Endothelial cell of umbilical vein (primary cell): Measurements from ENCODE around the gene RGS8. TPM values are rescaled to one million over a fixed set of nuclear protein-coding genes. Genes with fewer than 3 reads are reported as not detected.

Experiments
- BruUV-seq: library from RNA; stranded (reverse); fragments of 400-500 nt; replicated peaks from 2 replicates; lab custom pipeline; 2021; lab: Mats Ljungman, UMichigan
- CTCF ChIA-PET: fragments of 300-600, 350-600 bp; sonication (Branson Sonifier 250); formaldehyde crosslinking; loops from one replicate; lab custom pipeline; 2021; ENCODE audit warnings: antibody characterized with exemption, inconsistent platforms; lab: Charles Lee
- POLR2A ChIA-PET: fragments of 300-600, 350-600 bp; sonication (Branson Sonifier 250); formaldehyde crosslinking; loops from one replicate; lab custom pipeline; 2021; ENCODE audit warnings: antibody characterized with exemption, inconsistent platforms; lab: Charles Lee
- DNase-seq: peaks from one replicate; pipeline ENCODE4 v3.0.0-alpha.2; 2011; ENCODE audit warnings: low read depth, low spot score
- FAIRE-seq: peaks from 2 replicates; lab custom pipeline; 2011; peaks lifted over from hg19 to GRCh38; lab: Jason Lieb, UNC
- H2AFZ ChIP-seq: 2 replicates; pipeline ENCODE4 v1.6.0; 2012; ENCODE audit warnings: low read depth, low read length, control low read depth, inconsistent platforms
- H3K27ac ChIP-seq: 2 replicates; pipeline ENCODE4 v1.5.1; 2011; ENCODE audit warnings: low read depth, mild to moderate bottlenecking, control low read depth, low read length, moderate library complexity; ENCODE audit not compliant: insufficient read depth
- H3K27me3 ChIP-seq, 2 experiments: 2 replicates each; pipeline versions ENCODE4 v1.6.0 to v1.6.1; 2011; ENCODE audit warnings: low read length in 2 of 2, mixed read lengths in 1 of 2; ENCODE audit not compliant: control insufficient read depth in 2 of 2, insufficient read depth in 2 of 2
- H3K36me3 ChIP-seq, 2 experiments: 2 replicates in 1 of 2; 3 replicates in 1 of 2; pipeline ENCODE4 v1.5.1; 2011; ENCODE audit warnings: low read length in 2 of 2, mild to moderate bottlenecking in 1 of 2, moderate library complexity in 1 of 2; ENCODE audit not compliant: control insufficient read depth in 2 of 2, insufficient read depth in 2 of 2; ENCODE audit errors: extremely low read depth in 1 of 2
- H3K4me1 ChIP-seq: 3 replicates; pipeline ENCODE4 v1.5.1; 2011; ENCODE audit warnings: mild to moderate bottlenecking, low read length; ENCODE audit not compliant: control insufficient read depth, insufficient read depth; ENCODE audit errors: extremely low read depth
- H3K4me2 ChIP-seq: 2 replicates; pipeline ENCODE4 v1.6.1; 2011; ENCODE audit warnings: low read length, control low read depth, mixed read lengths; ENCODE audit not compliant: insufficient read depth
- H3K4me3 ChIP-seq, 3 experiments: fragments of 200-600 bp in 1 of 3; sonication (generic), shearing (Covaris generic) in 1 of 3; replicated peaks in 1 of 3; 2 replicates each; pipeline ENCODE4 v1.5.1; 2011 to 2016; ENCODE audit warnings: control low read depth in 3 of 3, low read length in 3 of 3, mild to moderate bottlenecking in 2 of 3, inconsistent platforms in 1 of 3, low read depth in 1 of 3, moderate library complexity in 1 of 3; ENCODE audit not compliant: insufficient read depth in 1 of 3
- H3K79me2 ChIP-seq: 2 replicates; pipeline ENCODE4 v1.6.0; 2012; ENCODE audit warnings: low read length, inconsistent platforms; ENCODE audit not compliant: control insufficient read depth, insufficient read depth
- H3K9ac ChIP-seq: replicated peaks from 2 replicates; pipeline ENCODE3; 2011; ENCODE audit warnings: low read length, control low read depth; ENCODE audit not compliant: insufficient read depth; ENCODE audit errors: extremely low read depth
- H3K9me1 ChIP-seq: replicated peaks from 3 replicates; pipeline ENCODE4 v1.6.0; 2011; ENCODE audit warnings: mild to moderate bottlenecking, low read length; ENCODE audit not compliant: control insufficient read depth, insufficient read depth; ENCODE audit errors: extremely low read depth
- H3K9me3 ChIP-seq: replicated peaks from 2 replicates; pipeline ENCODE4 v1.5.1; 2012; ENCODE audit warnings: low read length, inconsistent platforms; ENCODE audit not compliant: control insufficient read depth, insufficient read depth
- H4K20me1 ChIP-seq: replicated peaks from 2 replicates; pipeline ENCODE3; 2011; ENCODE audit warnings: mild to moderate bottlenecking, low read length; ENCODE audit not compliant: control insufficient read depth, insufficient read depth; ENCODE audit errors: extremely low read depth
- CTCF ChIP-seq, 2 donors: IDR thresholded peaks; 1 replicate in 1 of 2; 2 replicates in 1 of 2; pipeline ENCODE4 v1.5.1; 2011; ENCODE audit warnings: low read length in 2 of 2, mild to moderate bottlenecking in 2 of 2, moderate library complexity in 2 of 2, control low read depth in 1 of 2, inconsistent platforms in 1 of 2, low read depth in 1 of 2; ENCODE audit not compliant: insufficient read depth in 1 of 2; ENCODE audit errors: extremely low read depth in 1 of 2
- EZH2 ChIP-seq: IDR thresholded peaks from 2 replicates; pipeline ENCODE4 v1.6.1; 2012; ENCODE audit warnings: borderline replicate concordance, low read depth, mild to moderate bottlenecking, moderate library complexity, low read length, inconsistent platforms; ENCODE audit not compliant: severe bottlenecking
- FOS ChIP-seq: IDR thresholded peaks from 2 replicates; pipeline ENCODE4 v1.6.1; 2011; ENCODE audit warnings: mild to moderate bottlenecking, low read length, moderate library complexity, borderline replicate concordance; ENCODE audit not compliant: insufficient read depth
- GATA2 ChIP-seq: IDR thresholded peaks from 2 replicates; pipeline ENCODE4 v1.7.0; 2011; ENCODE audit warnings: low read depth, mild to moderate bottlenecking, moderate library complexity, mixed read lengths, low read length; ENCODE audit not compliant: insufficient read length, insufficient read depth
- JUN ChIP-seq: IDR thresholded peaks from 2 replicates; pipeline ENCODE4 v1.6.1; 2011; ENCODE audit warnings: borderline replicate concordance, low read depth; ENCODE audit not compliant: insufficient read length, insufficient read depth
- MAX ChIP-seq: IDR thresholded peaks from 2 replicates; pipeline ENCODE4 v1.6.1; 2011; ENCODE audit not compliant: insufficient read depth, insufficient read length
- MYC ChIP-seq: IDR thresholded peaks from one replicate; pipeline ENCODE4 v1.6.1; 2011; ENCODE audit warnings: mild to moderate bottlenecking, low read depth, low read length
- POLR2A ChIP-seq: IDR thresholded peaks from 2 replicates; pipeline ENCODE4 v1.6.1; 2012; ENCODE audit warnings: low read depth, mild to moderate bottlenecking, control low read depth, low read length
- POLR2AphosphoS5 ChIP-seq: IDR thresholded peaks from 2 replicates; pipeline ENCODE4 v1.6.1; 2012; ENCODE audit warnings: low read depth, mild to moderate bottlenecking, control low read depth, low read length, moderate library complexity; ENCODE audit not compliant: insufficient read depth
- dilution Hi-C: fragments of 300-500 bp; cut with MboI; formaldehyde crosslinking; loops from one replicate; pipeline ENCODE4 v1.15.0; 2019; ENCODE audit warnings: low sequenced_read_pairs; ENCODE audit not compliant: extremely low pct_ligation_motif_present
- intact Hi-C: fragments of 100-400 bp; cut with micrococcal nuclease; formaldehyde crosslinking; loops from one replicate; pipeline ENCODE4 v1.10.0; 2022
- polyA plus RNA-seq, 4 experiments: library from polyadenylated mRNA; depleted of rRNA in 3 of 4; stranded (reverse) in 3 of 4; unstranded in 1 of 4; fragments of >200 nt; gene quantifications; 2 replicates each; pipeline versions ENCODE4 v1.2.1 to v1.2.3, GENCODE V29; 2011 to 2012; ENCODE audit warnings: missing spikeins in 1 of 4
- total RNA-seq: library from RNA; stranded (reverse); gene quantifications from 2 replicates; pipeline ENCODE4 v1.2.3, GENCODE V29; 2021

Gene RGS8
- total and polyA plus RNA-seq, 2 donors (not counting 3 experiments of a cell fraction or from before 2014, with no cell fraction given): not detected

- no TSS peak for BruUV-seq
- no peak for FAIRE-seq
- H3K27me3 ChIP-seq: peaks cover 9 to 10% of the 10 kb centered on the region in 2 experiments
- intact Hi-C loops (no loop called here), dilution Hi-C loops (no loop called here)
- no peaks in the 10 kb centered on the region for H3K79me2 ChIP-seq
- H3K9me3 ChIP-seq: no peaks in the 10 kb centered on the region
- ChIA-PET CTCF (interaction anchor here (1.3 kb wide), 1 partner anchor 16 kb away, joined by 3 read pairs; no protein-coding TSS in a partner anchor), POLR2A (no interaction called here)
- no peak overlapping the region for H3K4me2 ChIP-seq
- H3K4me3 ChIP-seq: no peak overlapping the region
- no peaks in the 10 kb centered on the region for H3K9me1 ChIP-seq
- H3K36me3 ChIP-seq: no peaks in the 10 kb centered on the region
- no peaks in the 10 kb centered on the region for H4K20me1 ChIP-seq
- no peaks in the 10 kb centered on the region for H3K4me1 ChIP-seq
- DNase-seq: no peak
- no peak overlapping the region for H3K9ac ChIP-seq
- H2AFZ ChIP-seq: no peak overlapping the region
- TF ChIP-seq GATA2 (no peak), MAX (no peak), POLR2A (no peak), JUN (no peak), MYC (no peak), POLR2AphosphoS5 (no peak), EZH2 (no peak), CTCF (IDR thresholded peaks at IDR 0.05; ENCODE audit: extremely low read depth in 1 of 2, insufficient read depth in 1 of 2, low read depth in 1 of 2, low read length in 2 of 2) (no peak), FOS (no peak)
- no peak overlapping the region for H3K27ac ChIP-seq
Measured at GRCh38 chr1:182699393-182700350, 15.3 kb upstream of the RGS8 start.
